HepG2 (cell line): ENCODE results near the gene HOXD9. TPM values are rescaled to one million over a fixed set of nuclear protein-coding genes. Genes with fewer than 3 reads are reported as not detected.

Experiments used
- ASH2L ChIP-seq: fragments of 300-600, 200-600 bp; sonication (generic); IDR thresholded peaks from 2 replicates; pipeline ENCODE4 v1.7.0; 2017; ENCODE audit warnings: low read depth, mild to moderate bottlenecking, moderate library complexity, mixed read lengths, low read length; ENCODE audit not compliant: insufficient read length
- ERF ChIP-seq: IDR thresholded peaks from 2 replicates; pipeline ENCODE4 v1.6.1; 2018; ENCODE audit warnings: missing biosample characterization, missing genetic modification reagents
- GATAD2A ChIP-seq: IDR thresholded peaks from 2 replicates; pipeline ENCODE4 v1.6.1; 2016
- MTF1 ChIP-seq: sonication (generic); formaldehyde crosslinking; IDR thresholded peaks from 2 replicates; pipeline ENCODE4 v1.5.0; 2020; ENCODE audit warnings: missing genetic modification reagents
- MXD4 ChIP-seq: IDR thresholded peaks from 2 replicates; pipeline ENCODE4 v1.6.1; 2016; ENCODE audit warnings: mild to moderate bottlenecking, missing biosample characterization, missing genetic modification reagents
- MYNN ChIP-seq: sonication (generic); formaldehyde crosslinking; IDR thresholded peaks from 2 replicates; pipeline ENCODE4 v1.4.0; 2020; ENCODE audit warnings: mild to moderate bottlenecking, low read depth, missing genetic modification reagents
- NCOR1 ChIP-seq: fragments of 200-600 bp; sonication (generic); IDR thresholded peaks from 2 replicates; pipeline ENCODE4 v1.7.0; 2017; ENCODE audit warnings: antibody characterized with exemption, low read length, borderline replicate concordance
- PBX2 ChIP-seq: IDR thresholded peaks from 2 replicates; pipeline ENCODE4 v1.6.1; 2016; ENCODE audit warnings: control low read depth
- ZBED4 ChIP-seq: sonication (generic); formaldehyde crosslinking; IDR thresholded peaks from 2 replicates; pipeline ENCODE4 v1.4.0; 2020; ENCODE audit warnings: missing genetic modification reagents, borderline replicate concordance
- ZNF101 ChIP-seq: sonication (generic); formaldehyde crosslinking; IDR thresholded peaks from 2 replicates; pipeline ENCODE4 v1.4.0; 2020; ENCODE audit warnings: mild to moderate bottlenecking, low read depth, missing genetic modification reagents, borderline replicate concordance
- ZNF260 ChIP-seq: sonication (generic); formaldehyde crosslinking; IDR thresholded peaks from 2 replicates; pipeline ENCODE4 v1.4.0; 2020; ENCODE audit warnings: missing genetic modification reagents, low read depth, mild to moderate bottlenecking, borderline replicate concordance
- ZNF737 ChIP-seq: sonication (generic); formaldehyde crosslinking; IDR thresholded peaks from 2 replicates; pipeline ENCODE4 v1.5.0; 2020; ENCODE audit warnings: missing genetic modification reagents, mild to moderate bottlenecking, borderline replicate concordance
- ZNF782 ChIP-seq: sonication (generic); formaldehyde crosslinking; IDR thresholded peaks from 2 replicates; pipeline ENCODE4 v1.4.0; 2020; ENCODE audit warnings: missing genetic modification reagents, mild to moderate bottlenecking, borderline replicate concordance
- polyA plus RNA-seq, 8 experiments: library from polyadenylated mRNA; depleted of rRNA in 3 of 8; stranded (reverse) in 7 of 8; unstranded in 1 of 8; fragments of >200 nt; fragmentation: Illumina TruSeq in 4 of 8; extraction: Trizol in 4 of 8; gene quantifications; 2 replicates each; pipeline versions ENCODE4 v1.2.1 to v1.2.3, GENCODE V29; 2011 to 2016; ENCODE audit warnings: low read depth in 4 of 8, missing spikeins in 1 of 8, mixed read lengths in 1 of 8; ENCODE audit not compliant: insufficient read depth in 1 of 8
- total RNA-seq, 5 experiments: library from RNA; depleted of rRNA; stranded (reverse); fragments of >200 nt; fragmentation: Illumina TruSeq; extraction: Trizol; gene quantifications; 2 replicates each; pipeline ENCODE4 v1.2.3, GENCODE V29; 2016; ENCODE audit warnings: low read depth in 1 of 5
- TF ChIP-seq, protein P1 (sequence below): IDR thresholded peaks from 2 replicates; pipeline ENCODE4 v1.6.1; 2012; ENCODE audit warnings: low read length, improper control_type of control experiment
- TF ChIP-seq, protein P2 (sequence below): sonication (generic); formaldehyde crosslinking; IDR thresholded peaks from 2 replicates; pipeline ENCODE4 v1.9.0; 2022; ENCODE audit warnings: missing genetic modification reagents, mild to moderate bottlenecking, borderline replicate concordance
- TF ChIP-seq, protein P3 (sequence below): sonication (generic); formaldehyde crosslinking; IDR thresholded peaks from 2 replicates; pipeline ENCODE4 v1.8.0; 2022; ENCODE audit warnings: mild to moderate bottlenecking, missing genetic modification reagents, borderline replicate concordance

HOXD9 gene
- total and polyA plus RNA-seq, 2 of the 13 experiments (the other 11 are each of a cell fraction or from before 2014, with no cell fraction given): not detected

DNA sequence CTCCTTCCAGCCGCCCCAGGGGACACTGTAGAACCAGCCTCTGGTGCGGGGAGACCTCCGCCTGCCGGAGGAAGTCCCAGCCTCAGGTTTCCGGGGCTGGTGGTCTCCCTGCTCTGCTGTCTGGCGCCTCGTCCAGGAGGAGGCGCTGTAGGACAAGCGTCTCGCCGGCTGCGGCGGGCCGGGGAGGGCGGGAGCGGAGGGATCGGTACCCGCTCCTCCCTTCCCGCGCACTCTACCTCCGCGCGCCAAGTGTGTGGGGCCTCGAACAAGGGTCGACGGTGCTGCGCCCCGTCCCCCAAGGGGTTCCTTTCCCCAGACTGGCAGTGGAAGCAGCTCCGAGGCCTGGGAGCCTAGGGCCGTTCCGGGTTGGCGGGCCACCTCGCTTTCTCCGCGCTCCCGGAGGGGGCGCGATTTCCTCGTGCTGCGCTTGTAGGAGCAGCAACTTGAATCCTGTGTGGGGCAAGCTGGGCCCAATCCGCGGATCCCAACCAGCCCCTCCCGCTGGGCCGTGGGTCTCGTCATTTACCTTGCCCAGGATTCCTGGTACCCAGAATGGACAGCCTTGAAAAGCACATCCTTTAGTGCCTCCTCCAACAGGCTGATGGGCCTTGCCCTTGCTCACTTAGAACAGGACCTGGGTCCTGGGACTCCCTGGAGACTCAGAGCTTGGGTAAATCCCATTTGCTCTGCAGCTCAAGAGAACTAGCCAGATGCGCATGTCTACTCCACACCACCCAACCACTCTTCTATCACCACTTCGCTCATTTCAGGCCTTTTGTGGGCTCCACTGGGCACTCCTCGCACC, 18.2 kb downstream of the HOXD9 start (continued):
- TF ChIP-seq, protein P1, sequence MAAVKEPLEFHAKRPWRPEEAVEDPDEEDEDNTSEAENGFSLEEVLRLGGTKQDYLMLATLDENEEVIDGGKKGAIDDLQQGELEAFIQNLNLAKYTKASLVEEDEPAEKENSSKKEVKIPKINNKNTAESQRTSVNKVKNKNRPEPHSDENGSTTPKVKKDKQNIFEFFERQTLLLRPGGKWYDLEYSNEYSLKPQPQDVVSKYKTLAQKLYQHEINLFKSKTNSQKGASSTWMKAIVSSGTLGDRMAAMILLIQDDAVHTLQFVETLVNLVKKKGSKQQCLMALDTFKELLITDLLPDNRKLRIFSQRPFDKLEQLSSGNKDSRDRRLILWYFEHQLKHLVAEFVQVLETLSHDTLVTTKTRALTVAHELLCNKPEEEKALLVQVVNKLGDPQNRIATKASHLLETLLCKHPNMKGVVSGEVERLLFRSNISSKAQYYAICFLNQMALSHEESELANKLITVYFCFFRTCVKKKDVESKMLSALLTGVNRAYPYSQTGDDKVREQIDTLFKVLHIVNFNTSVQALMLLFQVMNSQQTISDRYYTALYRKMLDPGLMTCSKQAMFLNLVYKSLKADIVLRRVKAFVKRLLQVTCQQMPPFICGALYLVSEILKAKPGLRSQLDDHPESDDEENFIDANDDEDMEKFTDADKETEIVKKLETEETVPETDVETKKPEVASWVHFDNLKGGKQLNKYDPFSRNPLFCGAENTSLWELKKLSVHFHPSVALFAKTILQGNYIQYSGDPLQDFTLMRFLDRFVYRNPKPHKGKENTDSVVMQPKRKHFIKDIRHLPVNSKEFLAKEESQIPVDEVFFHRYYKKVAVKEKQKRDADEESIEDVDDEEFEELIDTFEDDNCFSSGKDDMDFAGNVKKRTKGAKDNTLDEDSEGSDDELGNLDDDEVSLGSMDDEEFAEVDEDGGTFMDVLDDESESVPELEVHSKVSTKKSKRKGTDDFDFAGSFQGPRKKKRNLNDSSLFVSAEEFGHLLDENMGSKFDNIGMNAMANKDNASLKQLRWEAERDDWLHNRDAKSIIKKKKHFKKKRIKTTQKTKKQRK: no peak
- peak; percentile 84 for TF ChIP-seq ZBED4 (CRISPR knock-in tag)
- TF ChIP-seq, protein P2, sequence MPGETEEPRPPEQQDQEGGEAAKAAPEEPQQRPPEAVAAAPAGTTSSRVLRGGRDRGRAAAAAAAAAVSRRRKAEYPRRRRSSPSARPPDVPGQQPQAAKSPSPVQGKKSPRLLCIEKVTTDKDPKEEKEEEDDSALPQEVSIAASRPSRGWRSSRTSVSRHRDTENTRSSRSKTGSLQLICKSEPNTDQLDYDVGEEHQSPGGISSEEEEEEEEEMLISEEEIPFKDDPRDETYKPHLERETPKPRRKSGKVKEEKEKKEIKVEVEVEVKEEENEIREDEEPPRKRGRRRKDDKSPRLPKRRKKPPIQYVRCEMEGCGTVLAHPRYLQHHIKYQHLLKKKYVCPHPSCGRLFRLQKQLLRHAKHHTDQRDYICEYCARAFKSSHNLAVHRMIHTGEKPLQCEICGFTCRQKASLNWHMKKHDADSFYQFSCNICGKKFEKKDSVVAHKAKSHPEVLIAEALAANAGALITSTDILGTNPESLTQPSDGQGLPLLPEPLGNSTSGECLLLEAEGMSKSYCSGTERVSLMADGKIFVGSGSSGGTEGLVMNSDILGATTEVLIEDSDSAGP: peak; percentile 86; the same call in 1 of the 2 replicates
- peak; percentile 54 for TF ChIP-seq ASH2L
- TF ChIP-seq ZNF737: no peak
- TF ChIP-seq GATAD2A (CRISPR knock-in tag): peak; percentile 62
- TF ChIP-seq MYNN: peak; percentile 69; the same call in 1 of the 2 replicates
- TF ChIP-seq, protein P3, sequence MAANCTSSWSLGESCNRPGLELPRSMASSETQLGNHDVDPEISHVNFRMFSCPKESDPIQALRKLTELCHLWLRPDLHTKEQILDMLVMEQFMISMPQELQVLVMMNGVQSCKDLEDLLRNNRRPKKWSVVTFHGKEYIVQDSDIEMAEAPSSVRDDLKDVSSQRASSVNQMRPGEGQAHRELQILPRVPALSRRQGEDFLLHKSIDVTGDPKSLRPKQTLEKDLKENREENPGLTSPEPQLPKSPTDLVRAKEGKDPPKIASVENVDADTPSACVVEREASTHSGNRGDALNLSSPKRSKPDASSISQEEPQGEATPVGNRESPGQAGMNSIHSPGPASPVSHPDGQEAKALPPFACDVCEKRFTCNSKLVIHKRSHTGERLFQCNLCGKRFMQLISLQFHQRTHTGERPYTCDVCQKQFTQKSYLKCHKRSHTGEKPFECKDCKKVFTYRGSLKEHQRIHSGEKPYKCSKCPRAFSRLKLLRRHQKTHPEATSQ (CRISPR knock-in tag): peak; percentile 8; the same call in 1 of the 2 replicates
- TF ChIP-seq MTF1 (CRISPR knock-in tag): no peak
- no peak for TF ChIP-seq ZNF101
- TF ChIP-seq MXD4 (CRISPR knock-in tag): peak; percentile 53; the same call in 1 of the 2 replicates
- TF ChIP-seq ERF (CRISPR knock-in tag): peak; percentile 87
- TF ChIP-seq PBX2 (CRISPR knock-in tag): no peak
- no peak for TF ChIP-seq NCOR1
- TF ChIP-seq ZNF782: peak; percentile 66; the same call in 1 of the 2 replicates
- no peak for TF ChIP-seq ZNF260 (CRISPR knock-in tag)
